ENCODE measurements around the gene GBA3. TPM values are rescaled to one million over a fixed set of nuclear protein-coding genes. Genes with fewer than 3 reads are reported as not detected.

GBA3 gene
- total RNA-seq, 1 donor = under 0.01 TPM

DNA sequence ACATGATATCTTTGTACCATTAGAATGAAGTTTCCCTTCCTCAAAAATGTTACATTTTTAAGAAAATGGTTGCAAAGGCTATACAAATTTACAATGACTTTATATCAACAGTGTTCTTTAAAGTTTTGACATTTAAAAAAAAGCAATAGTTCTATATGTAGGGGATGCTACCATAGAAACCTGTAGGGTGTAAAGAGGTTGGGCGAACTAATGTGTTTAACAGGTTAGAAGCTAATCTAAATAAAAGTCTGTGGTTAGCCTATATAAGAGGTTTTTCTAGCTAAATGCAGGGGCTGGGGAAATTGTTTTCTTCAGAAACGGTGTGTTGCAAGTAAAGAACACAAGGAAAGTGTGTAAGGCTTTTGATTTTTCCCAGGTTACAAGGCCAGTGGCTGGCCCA is 73.3 kb downstream of the GBA3 start:
- Histone ChIP-seq H3K27me3 (ENCODE audit: insufficient read depth, low read length) (no peaks in the 10 kb centered on the region), H3K79me2 (ENCODE audit: insufficient read depth, low read length) (no peaks in the 10 kb centered on the region), H3K4me1 (ENCODE audit: insufficient read depth, low read length) (no peaks in the 10 kb centered on the region), H3K4me2 (ENCODE audit: insufficient read depth, low read length) (no peak overlapping the region), H3K36me3 (ENCODE audit: insufficient read depth, low read length) (no peaks in the 10 kb centered on the region), H3K27ac (ENCODE audit: low read depth, low read length) (no peak overlapping the region), H4K20me1 (ENCODE audit: insufficient read depth, low read length) (no peaks in the 10 kb centered on the region), H2AFZ (ENCODE audit: low read length) (no peak overlapping the region), H3K9me3 (ENCODE audit: low read depth, low read length) (no peaks in the 10 kb centered on the region), H3K4me3 (ENCODE audit: insufficient read depth, low read length) (no peak overlapping the region)
- DNase-seq (ENCODE audit: insufficient read length, low spot score, missing footprints) = no peak
- TF ChIP-seq, protein P1, sequence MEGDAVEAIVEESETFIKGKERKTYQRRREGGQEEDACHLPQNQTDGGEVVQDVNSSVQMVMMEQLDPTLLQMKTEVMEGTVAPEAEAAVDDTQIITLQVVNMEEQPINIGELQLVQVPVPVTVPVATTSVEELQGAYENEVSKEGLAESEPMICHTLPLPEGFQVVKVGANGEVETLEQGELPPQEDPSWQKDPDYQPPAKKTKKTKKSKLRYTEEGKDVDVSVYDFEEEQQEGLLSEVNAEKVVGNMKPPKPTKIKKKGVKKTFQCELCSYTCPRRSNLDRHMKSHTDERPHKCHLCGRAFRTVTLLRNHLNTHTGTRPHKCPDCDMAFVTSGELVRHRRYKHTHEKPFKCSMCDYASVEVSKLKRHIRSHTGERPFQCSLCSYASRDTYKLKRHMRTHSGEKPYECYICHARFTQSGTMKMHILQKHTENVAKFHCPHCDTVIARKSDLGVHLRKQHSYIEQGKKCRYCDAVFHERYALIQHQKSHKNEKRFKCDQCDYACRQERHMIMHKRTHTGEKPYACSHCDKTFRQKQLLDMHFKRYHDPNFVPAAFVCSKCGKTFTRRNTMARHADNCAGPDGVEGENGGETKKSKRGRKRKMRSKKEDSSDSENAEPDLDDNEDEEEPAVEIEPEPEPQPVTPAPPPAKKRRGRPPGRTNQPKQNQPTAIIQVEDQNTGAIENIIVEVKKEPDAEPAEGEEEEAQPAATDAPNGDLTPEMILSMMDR (IDR thresholded peaks at IDR 0.05; ENCODE audit: extremely low read depth, low read depth, low read length) = no peak

DNA sequence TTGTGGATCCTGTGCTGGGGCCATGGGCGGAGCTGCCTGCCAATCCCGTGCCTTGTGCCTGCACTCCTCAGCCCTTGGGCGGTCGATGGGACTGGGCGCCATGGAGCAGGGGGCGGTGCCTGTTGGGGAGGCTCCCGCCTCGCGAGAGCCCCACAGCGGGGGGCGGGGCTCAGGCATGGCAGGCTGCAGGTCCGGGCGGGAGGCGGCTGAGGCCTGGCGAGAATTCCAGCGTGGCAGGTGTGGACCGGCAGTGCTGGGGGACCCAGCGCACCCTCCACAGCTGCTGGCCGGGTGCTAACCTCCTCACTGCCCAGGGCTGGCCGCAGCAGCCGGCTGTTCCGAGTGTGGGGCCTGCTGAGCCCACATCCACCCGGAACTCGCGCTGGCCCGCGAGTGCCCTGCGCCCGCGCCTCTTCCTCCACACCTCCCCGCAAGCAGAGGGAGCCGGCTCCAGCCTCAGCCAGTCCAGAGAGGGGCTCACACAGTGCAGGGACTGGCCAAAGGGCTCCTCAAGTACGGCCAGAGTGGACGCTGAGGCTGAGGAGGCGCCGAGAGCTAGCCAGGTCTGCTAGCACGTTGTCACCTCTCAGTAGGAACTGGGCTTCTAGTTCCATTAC is 85.9 kb downstream of the GBA3 start:
- no peak overlapping the region for H3K27ac ChIP-seq (ENCODE audit: low read depth, low read length)
- no peaks in the 10 kb centered on the region for H3K27me3 ChIP-seq (ENCODE audit: insufficient read depth, low read length)
- no peaks in the 10 kb centered on the region for H4K20me1 ChIP-seq (ENCODE audit: insufficient read depth, low read length)
- no peaks in the 10 kb centered on the region for H3K9me3 ChIP-seq (ENCODE audit: low read depth, low read length)
- no peak for DNase-seq (ENCODE audit: insufficient read length, low spot score, missing footprints)
- no peak overlapping the region for H3K4me3 ChIP-seq (ENCODE audit: insufficient read depth, low read length)
- no peaks in the 10 kb centered on the region for H3K4me1 ChIP-seq (ENCODE audit: insufficient read depth, low read length)
- no peak overlapping the region for H3K4me2 ChIP-seq (ENCODE audit: insufficient read depth, low read length)
- H3K36me3 ChIP-seq (ENCODE audit: insufficient read depth, low read length) = no peaks in the 10 kb centered on the region
- H3K79me2 ChIP-seq (ENCODE audit: insufficient read depth, low read length) = no peaks in the 10 kb centered on the region
- TF ChIP-seq, protein P1 (IDR thresholded peaks at IDR 0.05; ENCODE audit: extremely low read depth, low read depth, low read length) = no peak
- no peak overlapping the region for H2AFZ ChIP-seq (ENCODE audit: low read length)

DNA sequence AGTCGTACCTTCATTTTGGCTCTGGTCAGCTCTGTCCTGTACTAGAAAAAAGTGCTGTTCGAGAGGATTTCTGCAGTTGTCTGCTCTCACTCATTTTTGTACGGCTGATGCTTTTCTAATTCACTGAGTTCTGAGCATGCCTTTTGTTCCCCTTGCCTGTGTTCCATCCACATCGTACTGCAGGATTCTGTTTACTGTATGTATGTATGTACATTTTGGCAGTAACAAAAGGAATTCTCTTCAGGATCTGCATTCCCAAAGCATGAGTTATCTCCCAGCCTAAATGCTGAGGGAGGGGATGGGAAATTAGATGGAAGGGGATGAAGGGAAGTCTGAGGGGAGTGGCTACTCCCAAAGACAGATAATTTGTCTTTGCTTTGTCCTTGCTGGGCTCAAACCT is 87.6 kb downstream of the GBA3 start:
- no peaks in the 10 kb centered on the region for H3K9me3 ChIP-seq (ENCODE audit: low read depth, low read length)
- DNase-seq (ENCODE audit: insufficient read length, low spot score, missing footprints) = no peak
- H3K27ac ChIP-seq (ENCODE audit: low read depth, low read length) = no peak overlapping the region
- no peak overlapping the region for H2AFZ ChIP-seq (ENCODE audit: low read length)
- TF ChIP-seq, protein P1 (IDR thresholded peaks at IDR 0.05; ENCODE audit: extremely low read depth, low read depth, low read length) = no peak
- no peaks in the 10 kb centered on the region for H3K36me3 ChIP-seq (ENCODE audit: insufficient read depth, low read length)
- no peaks in the 10 kb centered on the region for H3K4me1 ChIP-seq (ENCODE audit: insufficient read depth, low read length)
- H3K4me2 ChIP-seq (ENCODE audit: insufficient read depth, low read length) = no peak overlapping the region
- H4K20me1 ChIP-seq (ENCODE audit: insufficient read depth, low read length) = no peaks in the 10 kb centered on the region
- H3K79me2 ChIP-seq (ENCODE audit: insufficient read depth, low read length) = no peaks in the 10 kb centered on the region
- H3K4me3 ChIP-seq (ENCODE audit: insufficient read depth, low read length) = no peak overlapping the region
- no peaks in the 10 kb centered on the region for H3K27me3 ChIP-seq (ENCODE audit: insufficient read depth, low read length)

DNA sequence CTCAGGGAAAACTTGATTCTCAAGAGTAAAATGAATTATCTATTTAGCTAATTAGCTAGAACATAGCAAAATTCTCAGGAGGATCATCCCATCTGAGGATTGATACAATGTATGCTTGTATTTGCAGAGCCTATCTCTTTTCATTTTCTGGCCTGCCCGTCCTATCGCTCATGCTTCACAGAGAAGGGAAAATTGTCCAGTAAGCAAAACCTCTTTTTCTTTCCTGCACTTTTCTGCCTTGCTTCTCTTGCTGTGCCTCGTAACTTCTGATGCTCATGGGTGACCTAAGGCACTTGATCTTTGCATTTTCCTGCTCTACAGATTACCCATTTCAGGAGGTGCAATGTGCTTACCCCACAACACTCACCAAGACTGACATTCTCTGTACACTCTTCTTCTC is 88.1 kb downstream of the GBA3 start:
- TF ChIP-seq, protein P1 (IDR thresholded peaks at IDR 0.05; ENCODE audit: extremely low read depth, low read depth, low read length) = no peak
- H4K20me1 ChIP-seq (ENCODE audit: insufficient read depth, low read length) = no peaks in the 10 kb centered on the region
- no peak overlapping the region for H3K27ac ChIP-seq (ENCODE audit: low read depth, low read length)
- no peaks in the 10 kb centered on the region for H3K27me3 ChIP-seq (ENCODE audit: insufficient read depth, low read length)
- DNase-seq (ENCODE audit: insufficient read length, low spot score, missing footprints) = no peak
- H3K4me3 ChIP-seq (ENCODE audit: insufficient read depth, low read length) = no peak overlapping the region
- H3K4me1 ChIP-seq (ENCODE audit: insufficient read depth, low read length) = no peaks in the 10 kb centered on the region
- no peaks in the 10 kb centered on the region for H3K79me2 ChIP-seq (ENCODE audit: insufficient read depth, low read length)
- H3K4me2 ChIP-seq (ENCODE audit: insufficient read depth, low read length) = no peak overlapping the region
- H3K36me3 ChIP-seq (ENCODE audit: insufficient read depth, low read length) = no peaks in the 10 kb centered on the region
- H2AFZ ChIP-seq (ENCODE audit: low read length) = no peak overlapping the region
- no peaks in the 10 kb centered on the region for H3K9me3 ChIP-seq (ENCODE audit: low read depth, low read length)
